Ectodermal cell (in vitro differentiated cells): ENCODE results near the gene PCYOX1L. TPM values are rescaled to one million over a fixed set of nuclear protein-coding genes. Genes with fewer than 3 reads are reported as not detected.

ENCODE experiments used
- H3K27ac ChIP-seq: 2 replicates; pipeline ENCODE4 v1.7.0; 2013; ENCODE audit warnings: mild to moderate bottlenecking, low read depth, low read length; ENCODE audit not compliant: insufficient read depth, poor library complexity, severe bottlenecking
- H3K27me3 ChIP-seq: 2 replicates; pipeline ENCODE4 v1.7.0; 2013; ENCODE audit warnings: mild to moderate bottlenecking, low read length; ENCODE audit not compliant: insufficient read depth, control insufficient read depth, poor library complexity, severe bottlenecking
- H3K36me3 ChIP-seq: one replicate; pipeline ENCODE4 v1.7.0; 2013; ENCODE audit warnings: low read length; ENCODE audit not compliant: control insufficient read depth, insufficient read depth
- H3K4me1 ChIP-seq: one replicate; pipeline ENCODE4 v1.7.0; 2013; ENCODE audit warnings: low read length; ENCODE audit not compliant: control insufficient read depth, insufficient read depth
- H3K4me3 ChIP-seq: 2 replicates; pipeline ENCODE4 v1.7.0; 2013; ENCODE audit warnings: low read depth, low read length, control low read depth; ENCODE audit not compliant: insufficient read depth
- H3K9me3 ChIP-seq: 2 replicates; pipeline ENCODE4 v1.7.0; 2013; ENCODE audit warnings: mild to moderate bottlenecking, low read length, moderate library complexity; ENCODE audit not compliant: control insufficient read depth
- WGBS, 2 experiments: methylation state at CpG; one replicate each; pipeline ENCODE4 v1.1.7; 2013; ENCODE audit warnings: missing lambda C conversion rate in 2 of 2; 5-methylcytosine and 5-hydroxymethylcytosine counted together
- polyA plus RNA-seq, 4 experiments: library from polyadenylated mRNA; stranded (reverse); fragments of 50-300 nt; gene quantifications; one replicate each; pipeline ENCODE4 v1.2.3, GENCODE V29; 2013

Gene PCYOX1L, protein sequence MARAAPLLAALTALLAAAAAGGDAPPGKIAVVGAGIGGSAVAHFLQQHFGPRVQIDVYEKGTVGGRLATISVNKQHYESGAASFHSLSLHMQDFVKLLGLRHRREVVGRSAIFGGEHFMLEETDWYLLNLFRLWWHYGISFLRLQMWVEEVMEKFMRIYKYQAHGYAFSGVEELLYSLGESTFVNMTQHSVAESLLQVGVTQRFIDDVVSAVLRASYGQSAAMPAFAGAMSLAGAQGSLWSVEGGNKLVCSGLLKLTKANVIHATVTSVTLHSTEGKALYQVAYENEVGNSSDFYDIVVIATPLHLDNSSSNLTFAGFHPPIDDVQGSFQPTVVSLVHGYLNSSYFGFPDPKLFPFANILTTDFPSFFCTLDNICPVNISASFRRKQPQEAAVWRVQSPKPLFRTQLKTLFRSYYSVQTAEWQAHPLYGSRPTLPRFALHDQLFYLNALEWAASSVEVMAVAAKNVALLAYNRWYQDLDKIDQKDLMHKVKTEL
- polyA plus RNA-seq (2013, experiment 1 of 4) = 24.3 TPM
- 22.2 TPM for polyA plus RNA-seq (2013, experiment 2 of 4)
- polyA plus RNA-seq (2013, experiment 3 of 4) = 17.5 TPM
- polyA plus RNA-seq (2013, experiment 4 of 4) = 19.0 TPM

DNA sequence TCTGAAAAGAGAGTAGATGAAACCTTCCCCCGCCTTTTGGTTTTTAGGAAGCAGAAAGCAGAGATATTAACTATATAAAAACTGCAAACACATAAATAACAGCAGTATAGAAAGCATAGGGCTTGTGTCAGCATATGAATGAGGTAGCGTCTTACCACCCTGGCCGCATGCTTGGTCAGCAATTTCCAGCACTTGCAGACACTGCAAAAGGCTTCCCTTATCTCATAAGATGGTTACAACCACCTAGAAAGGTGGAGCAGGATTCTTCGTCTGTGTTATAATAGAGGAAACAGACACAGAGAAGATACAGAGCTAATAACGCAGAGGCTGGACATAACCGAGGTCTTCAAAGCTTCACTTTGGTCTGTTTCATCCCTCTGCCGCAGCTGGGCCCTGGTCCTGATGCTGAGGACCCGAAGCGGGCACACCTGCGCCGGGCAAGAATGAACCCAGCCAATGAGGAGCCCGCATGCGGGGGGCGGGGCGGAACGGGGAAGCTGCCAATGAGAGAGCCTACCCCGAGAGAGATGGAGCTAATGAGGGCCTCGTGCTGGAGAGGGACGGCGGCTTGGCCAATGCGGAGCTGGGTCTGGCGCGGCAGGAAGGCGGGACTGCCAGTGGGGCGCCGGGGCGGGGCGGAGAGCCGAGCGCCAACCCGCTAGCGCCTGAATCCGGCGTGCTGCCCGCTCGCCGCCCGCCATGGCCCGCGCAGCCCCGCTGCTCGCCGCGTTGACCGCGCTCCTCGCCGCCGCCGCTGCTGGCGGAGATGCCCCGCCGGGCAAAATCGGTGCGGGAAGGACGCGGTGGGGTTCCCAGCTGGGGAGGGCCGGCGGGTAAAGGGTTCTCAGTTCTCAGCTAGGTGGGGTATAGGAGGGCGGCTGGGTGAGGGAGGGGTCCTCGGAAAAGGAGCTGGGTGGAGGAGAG lies at the start of gene PCYOX1L:
PCYOX1L (plus strand) TSS at position 677 of the 924 bp plus-strand sequence; CDS start at position 700, 23 bp downstream.
- no peaks in the 10 kb centered on the region for H3K9me3 ChIP-seq
- H3K27me3 ChIP-seq = no peaks in the 10 kb centered on the region
- H3K36me3 ChIP-seq = peaks cover 3% of the 10 kb centered on the region
- WGBS, 2 experiments = 2 to 4% methylated on average over 60 to 61 of the region's 61 CpGs
- no peaks in the 10 kb centered on the region for H3K4me1 ChIP-seq
- peak within 1 kb of the TSS; percentile 87 for H3K4me3 ChIP-seq
- no peak within 1 kb of the TSS for H3K27ac ChIP-seq

DNA sequence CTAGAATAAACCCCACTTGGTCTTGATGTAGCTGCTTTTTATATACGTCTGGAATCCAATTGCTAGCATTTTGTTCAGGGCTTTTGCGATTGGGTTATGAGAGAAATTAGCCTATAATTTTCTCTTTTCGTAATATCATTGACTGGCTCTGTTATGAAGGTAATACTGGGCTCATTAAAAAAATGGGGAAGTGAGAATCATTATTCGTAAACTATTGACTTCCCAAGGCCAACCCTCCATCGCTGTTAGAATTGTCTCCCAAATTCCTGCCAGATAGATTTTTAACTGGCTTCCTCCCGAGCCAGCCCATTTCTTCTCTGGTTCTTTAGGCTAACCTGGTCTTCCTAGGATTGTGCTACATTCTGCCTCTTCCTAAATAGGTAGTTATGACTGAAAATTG lies 48.5 kb upstream of the PCYOX1L start:
- H3K9me3 ChIP-seq = no peaks in the 10 kb centered on the region
- no peaks in the 10 kb centered on the region for H3K36me3 ChIP-seq
- no peaks in the 10 kb centered on the region for H3K4me1 ChIP-seq
- H3K4me3 ChIP-seq = no peak overlapping the region
- H3K27me3 ChIP-seq = no peaks in the 10 kb centered on the region
- WGBS, 2 experiments = 93 to 97% methylated on average over 6 of the region's 6 CpGs
- H3K27ac ChIP-seq = no peak overlapping the region

DNA sequence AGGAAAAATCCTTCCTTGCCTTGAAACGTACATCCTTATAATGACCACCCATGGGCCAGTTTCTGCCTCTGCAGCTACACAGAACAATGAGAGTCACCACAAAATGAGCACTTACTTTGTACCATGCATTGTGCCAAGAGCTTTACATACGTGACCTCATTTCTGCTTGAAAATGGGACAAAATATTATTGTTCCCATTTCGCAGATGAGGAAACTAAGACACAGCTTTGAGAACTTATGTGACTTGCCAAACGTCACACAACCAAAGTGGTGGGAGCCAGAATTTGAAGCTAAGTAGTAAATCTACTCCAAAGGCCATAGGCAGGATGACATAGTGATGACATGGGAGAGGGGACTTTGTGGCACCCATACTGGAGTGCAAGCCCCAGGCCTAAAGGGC lies 47.4 kb upstream of the PCYOX1L start:
- Histone ChIP-seq H3K36me3 (no peaks in the 10 kb centered on the region), H3K27ac (no peak overlapping the region), H3K4me1 (no peaks in the 10 kb centered on the region), H3K27me3 (no peaks in the 10 kb centered on the region), H3K4me3 (no peak overlapping the region), H3K9me3 (no peaks in the 10 kb centered on the region)
- 91 to 94% methylated on average over 4 of the region's 4 CpGs for WGBS, 2 experiments

DNA sequence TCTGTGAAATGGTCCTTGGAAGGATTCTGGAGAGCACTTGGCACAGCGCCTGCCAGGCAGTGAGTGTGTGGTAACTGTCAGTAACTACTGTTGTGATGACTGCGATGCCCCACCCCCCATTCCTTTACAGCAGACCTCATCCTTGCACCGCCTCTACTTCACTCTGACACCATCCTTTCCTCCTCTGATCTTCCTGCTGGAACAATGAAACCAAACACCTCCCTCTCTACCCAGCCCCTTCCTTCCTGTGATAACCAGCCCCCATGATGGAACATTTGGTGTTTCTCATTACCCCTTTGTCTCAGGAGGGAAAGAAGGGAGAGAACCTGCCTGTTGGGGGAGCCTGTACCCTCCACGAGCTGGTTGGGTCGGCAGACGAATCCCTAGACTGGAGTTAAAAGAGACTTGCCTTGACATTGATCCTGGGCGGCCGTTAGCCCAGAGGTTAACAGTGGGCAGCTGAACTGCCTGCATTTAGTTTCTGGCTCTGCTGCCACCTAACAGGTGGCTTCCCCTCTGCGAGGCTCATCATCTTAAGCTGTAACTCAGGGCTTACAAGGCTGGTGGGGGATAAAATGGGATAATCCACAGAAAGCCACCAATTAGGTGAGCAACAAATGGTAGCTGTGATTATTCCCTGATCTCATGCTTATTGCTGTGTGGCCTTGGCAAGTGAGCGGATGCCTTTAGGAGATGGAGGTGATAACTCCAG lies 46.7 kb upstream of the PCYOX1L start:
- Histone ChIP-seq H3K27me3 (no peaks in the 10 kb centered on the region), H3K36me3 (no peaks in the 10 kb centered on the region), H3K4me3 (no peak overlapping the region), H3K4me1 (no peaks in the 10 kb centered on the region), H3K27ac (no peak overlapping the region), H3K9me3 (no peaks in the 10 kb centered on the region)
- 68 to 69% methylated on average over 10 of the region's 10 CpGs for WGBS, 2 experiments

DNA sequence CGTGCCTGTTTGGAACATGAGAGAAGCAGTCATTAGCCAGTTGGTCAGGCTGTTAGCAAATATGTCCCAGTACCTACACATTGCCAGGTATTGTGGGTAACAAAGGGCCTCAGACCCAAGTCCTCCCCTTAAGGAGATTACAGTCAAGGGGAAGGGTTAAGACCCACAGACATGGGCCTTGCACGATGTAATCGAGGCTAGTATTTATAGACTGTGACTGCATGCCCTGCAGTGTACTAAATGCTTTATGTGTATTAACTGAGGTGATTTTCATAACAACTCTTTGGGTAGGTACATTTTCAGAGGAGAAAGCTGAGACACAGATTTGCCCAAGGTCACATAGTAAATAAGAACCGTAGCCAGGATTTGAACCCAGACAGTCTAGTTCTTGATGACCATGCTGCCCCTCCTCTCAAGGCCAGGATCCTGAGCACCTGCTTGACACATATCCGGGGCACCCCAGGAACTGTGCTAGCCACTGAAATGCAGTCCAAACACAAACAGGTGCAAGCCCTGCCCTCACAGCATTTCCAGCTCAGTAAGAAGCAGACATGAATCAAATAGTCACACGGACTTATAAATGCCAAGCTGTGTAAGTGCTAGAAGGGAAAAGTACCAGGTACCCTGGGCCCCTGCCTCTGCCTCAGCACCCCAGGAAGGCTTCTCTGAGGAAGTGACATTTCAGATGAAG lies 44.5 kb upstream of the PCYOX1L start:
- Histone ChIP-seq H3K9me3 (no peaks in the 10 kb centered on the region), H3K27me3 (no peaks in the 10 kb centered on the region), H3K4me3 (no peak overlapping the region), H3K4me1 (no peaks in the 10 kb centered on the region), H3K27ac (no peak overlapping the region), H3K36me3 (no peaks in the 10 kb centered on the region)
- 87 to 94% methylated on average over 6 of the region's 6 CpGs for WGBS, 2 experiments

DNA sequence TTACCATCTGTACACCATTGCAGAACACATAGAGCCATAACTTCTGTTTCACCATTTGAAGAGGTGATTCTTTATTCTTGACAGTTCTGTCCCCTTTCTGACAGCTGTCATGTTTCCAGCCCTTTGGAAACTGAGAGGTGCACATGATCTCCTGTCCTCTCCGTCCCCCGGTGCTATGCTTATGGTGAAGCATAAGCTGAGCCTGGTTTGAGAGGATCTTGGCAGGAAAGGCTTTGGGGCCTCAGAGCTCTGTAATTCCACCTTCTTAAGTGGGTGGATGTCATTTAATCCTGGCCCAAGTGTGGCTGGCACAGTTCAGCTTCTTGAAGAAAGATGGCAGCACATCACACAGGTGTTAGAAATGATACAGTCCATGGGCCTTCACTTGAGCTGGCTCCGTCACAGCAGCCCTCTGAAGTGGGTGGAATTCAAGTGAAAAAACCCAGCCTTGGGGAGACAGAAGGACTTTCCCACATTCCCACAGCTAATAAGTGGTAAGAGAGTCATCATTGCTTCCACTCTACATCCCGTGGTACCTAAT lies 43.2 kb upstream of the PCYOX1L start:
- Histone ChIP-seq H3K27ac (no peak overlapping the region), H3K4me1 (no peaks in the 10 kb centered on the region), H3K4me3 (no peak overlapping the region), H3K27me3 (no peaks in the 10 kb centered on the region), H3K36me3 (no peaks in the 10 kb centered on the region), H3K9me3 (no peaks in the 10 kb centered on the region)
- WGBS, 2 experiments = 94 to 96% methylated on average over 4 of the region's 4 CpGs

DNA sequence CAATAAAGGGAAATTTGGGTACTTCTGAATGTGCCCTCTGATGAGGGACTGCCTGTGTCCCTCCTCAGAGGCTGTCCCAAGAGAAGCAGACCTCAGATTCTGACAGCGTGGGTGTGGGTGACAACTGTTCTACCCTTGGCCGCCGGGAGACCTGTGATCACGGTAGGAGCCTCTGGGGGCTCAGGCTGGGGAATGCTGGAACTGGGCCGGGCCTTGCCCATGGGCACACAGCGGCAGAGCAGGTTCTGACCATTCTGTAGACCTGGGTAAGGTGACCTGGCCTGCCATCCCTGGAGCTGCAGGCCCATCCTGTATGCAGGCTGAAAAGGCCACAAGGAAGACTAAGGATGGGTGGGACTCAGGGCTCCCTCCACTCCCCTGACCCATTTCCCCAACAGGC lies 42.1 kb upstream of the PCYOX1L start:
- H3K4me3 ChIP-seq = no peak overlapping the region
- H3K4me1 ChIP-seq = peaks cover 2% of the 10 kb centered on the region
- 92 to 93% methylated on average over 6 of the region's 6 CpGs for WGBS, 2 experiments
- H3K9me3 ChIP-seq = no peaks in the 10 kb centered on the region
- no peaks in the 10 kb centered on the region for H3K36me3 ChIP-seq
- H3K27me3 ChIP-seq = no peaks in the 10 kb centered on the region
- no peak overlapping the region for H3K27ac ChIP-seq

DNA sequence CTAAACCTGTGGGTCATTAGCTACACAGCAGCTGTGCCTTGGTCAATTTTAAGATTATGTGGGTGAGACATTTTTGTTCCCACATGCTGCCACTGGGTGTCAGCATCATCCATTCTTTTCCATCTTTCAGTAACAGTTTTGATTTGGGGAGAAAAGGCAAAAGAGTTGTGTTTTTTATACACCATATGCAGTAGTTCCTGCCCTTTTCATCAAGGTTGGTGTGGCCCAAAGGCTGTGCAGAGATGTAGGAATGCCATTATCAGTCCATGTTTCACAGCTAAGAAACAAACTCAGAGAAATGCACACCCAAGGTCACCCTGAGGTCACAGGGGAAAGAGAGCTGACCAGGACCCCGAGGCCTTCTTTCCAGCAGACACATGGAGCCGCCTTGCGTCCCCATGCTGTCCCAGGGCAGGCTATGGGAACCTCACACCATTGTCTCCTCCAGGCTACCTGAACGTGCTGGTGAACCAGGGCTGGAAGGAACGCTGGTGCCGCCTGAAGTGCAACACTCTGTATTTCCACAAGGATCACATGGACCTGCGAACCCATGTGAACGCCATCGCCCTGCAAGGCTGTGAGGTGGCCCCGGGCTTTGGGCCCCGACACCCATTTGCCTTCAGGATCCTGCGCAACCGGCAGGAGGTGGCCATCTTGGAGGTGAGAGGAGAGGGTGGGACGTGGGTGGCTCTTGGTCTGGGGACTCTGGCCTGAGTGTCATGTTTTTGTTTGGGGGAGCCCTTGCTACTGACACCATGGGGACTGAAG lies 40.4 kb upstream of the PCYOX1L start:
- no peak overlapping the region for H3K4me3 ChIP-seq
- no peaks in the 10 kb centered on the region for H3K9me3 ChIP-seq
- no peak overlapping the region for H3K27ac ChIP-seq
- H3K4me1 ChIP-seq = peaks cover 7% of the 10 kb centered on the region
- H3K36me3 ChIP-seq = no peaks in the 10 kb centered on the region
- 92% methylated on average over 14 of the region's 14 CpGs for WGBS, 2 experiments
- no peaks in the 10 kb centered on the region for H3K27me3 ChIP-seq

DNA sequence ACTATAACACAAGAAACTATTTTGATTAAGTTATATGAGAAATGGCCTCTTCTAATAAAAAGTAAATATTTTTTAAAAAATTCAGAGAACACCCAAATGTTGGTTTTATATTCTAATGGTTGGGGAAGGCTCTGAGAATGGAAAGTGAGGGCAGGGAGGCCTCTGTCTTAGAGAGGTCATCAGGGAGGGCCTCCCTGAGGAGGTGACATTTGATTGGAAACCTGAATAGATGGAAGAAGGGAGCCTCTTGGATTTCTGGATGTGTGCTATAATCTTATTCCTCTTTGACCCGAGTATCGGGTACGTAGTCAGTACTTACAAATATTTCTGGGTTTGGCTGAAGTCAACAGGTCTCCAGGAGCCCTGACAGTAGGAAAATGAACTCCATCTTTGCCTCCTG lies 38.7 kb upstream of the PCYOX1L start:
- no peaks in the 10 kb centered on the region for H3K9me3 ChIP-seq
- 92 to 95% methylated on average over 3 of the region's 3 CpGs for WGBS, 2 experiments
- H3K27me3 ChIP-seq = no peaks in the 10 kb centered on the region
- H3K4me1 ChIP-seq = peaks cover 7% of the 10 kb centered on the region
- H3K4me3 ChIP-seq = no peak overlapping the region
- no peaks in the 10 kb centered on the region for H3K36me3 ChIP-seq
- H3K27ac ChIP-seq = no peak overlapping the region
